Measurements from ENCODE around the gene MLF1.

Gene MLF1

DNA sequence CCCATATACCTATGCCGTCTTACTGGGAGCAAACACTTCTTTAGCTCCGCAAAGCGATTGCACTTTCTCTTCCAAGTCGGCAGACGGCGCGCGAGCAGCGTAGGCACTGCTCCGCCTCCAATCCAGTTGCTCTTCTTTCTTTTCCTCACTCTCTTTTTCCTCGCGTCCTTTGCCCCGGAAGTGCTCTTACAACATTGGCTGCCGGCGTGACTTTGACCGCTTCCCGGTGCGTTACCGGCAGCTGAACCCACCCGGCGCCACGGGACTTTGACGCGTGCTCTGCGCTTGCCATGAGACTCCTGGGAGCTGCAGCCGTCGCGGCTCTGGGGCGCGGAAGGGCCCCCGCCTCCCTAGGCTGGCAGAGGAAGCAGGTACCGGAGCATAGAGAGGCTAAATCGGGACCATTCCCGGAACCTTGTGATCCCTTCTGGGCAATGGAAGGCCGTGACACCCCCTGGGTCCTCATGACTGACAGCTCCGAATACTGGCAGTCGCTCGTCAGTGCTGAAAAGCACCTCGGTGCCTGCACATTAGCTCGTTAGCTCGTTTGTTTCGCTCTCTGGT lies 73.4 kb downstream of the MLF1 start, which contains the start of gene GFM1:
Gene GFM1 (plus strand): TSS at position 183 of the 564 bp plus-strand sequence. CDS start 108 bp downstream, at position 291.
- Histone ChIP-seq H3K9ac (ENCODE audit: low read length) (peak within 1 kb of the TSS; percentile 89), H3K9me3 (ENCODE audit: low read length) (no peaks in the 10 kb centered on the region), H4K20me1 (ENCODE audit: insufficient read depth, low read length) (no peaks in the 10 kb centered on the region), H3K36me3 (ENCODE audit: insufficient read depth, low read length) (peaks cover 34% of the 10 kb centered on the region), H3K4me3 (ENCODE audit: low read depth, low read length, poor library complexity, severe bottlenecking) (peak within 1 kb of the TSS; percentile 94), H3K4me1 (ENCODE audit: insufficient read depth, low read length, severe bottlenecking) (peaks cover 20% of the 10 kb centered on the region), H3K27me3 (ENCODE audit: insufficient read depth, low read length) (no peaks in the 10 kb centered on the region), H2AFZ (ENCODE audit: low read length) (peak within 1 kb of the TSS; percentile 98), H3K9me2 (ENCODE audit: low read depth, low read length) (no peaks in the 10 kb centered on the region), H3K79me2 (ENCODE audit: insufficient read depth, low read length) (peaks cover 24% of the 10 kb centered on the region), H3F3A (ENCODE audit: insufficient read depth, low read length) (peaks cover 4% of the 10 kb centered on the region; the same call in 1 of the 2 replicates), H3K27ac (ENCODE audit: low read depth, low read length, poor library complexity, severe bottlenecking) (no peak within 1 kb of the TSS), H3K4me2 (ENCODE audit: low read length) (peak within 1 kb of the TSS; percentile 70)
- no peak for TF ChIP-seq EZH2 (IDR thresholded peaks at IDR 0.05; ENCODE audit: borderline replicate concordance, low read length)
- TF ChIP-seq, protein P1, sequence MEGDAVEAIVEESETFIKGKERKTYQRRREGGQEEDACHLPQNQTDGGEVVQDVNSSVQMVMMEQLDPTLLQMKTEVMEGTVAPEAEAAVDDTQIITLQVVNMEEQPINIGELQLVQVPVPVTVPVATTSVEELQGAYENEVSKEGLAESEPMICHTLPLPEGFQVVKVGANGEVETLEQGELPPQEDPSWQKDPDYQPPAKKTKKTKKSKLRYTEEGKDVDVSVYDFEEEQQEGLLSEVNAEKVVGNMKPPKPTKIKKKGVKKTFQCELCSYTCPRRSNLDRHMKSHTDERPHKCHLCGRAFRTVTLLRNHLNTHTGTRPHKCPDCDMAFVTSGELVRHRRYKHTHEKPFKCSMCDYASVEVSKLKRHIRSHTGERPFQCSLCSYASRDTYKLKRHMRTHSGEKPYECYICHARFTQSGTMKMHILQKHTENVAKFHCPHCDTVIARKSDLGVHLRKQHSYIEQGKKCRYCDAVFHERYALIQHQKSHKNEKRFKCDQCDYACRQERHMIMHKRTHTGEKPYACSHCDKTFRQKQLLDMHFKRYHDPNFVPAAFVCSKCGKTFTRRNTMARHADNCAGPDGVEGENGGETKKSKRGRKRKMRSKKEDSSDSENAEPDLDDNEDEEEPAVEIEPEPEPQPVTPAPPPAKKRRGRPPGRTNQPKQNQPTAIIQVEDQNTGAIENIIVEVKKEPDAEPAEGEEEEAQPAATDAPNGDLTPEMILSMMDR (IDR thresholded peaks at IDR 0.05; ENCODE audit: low read length), result peak; percentile 93

DNA sequence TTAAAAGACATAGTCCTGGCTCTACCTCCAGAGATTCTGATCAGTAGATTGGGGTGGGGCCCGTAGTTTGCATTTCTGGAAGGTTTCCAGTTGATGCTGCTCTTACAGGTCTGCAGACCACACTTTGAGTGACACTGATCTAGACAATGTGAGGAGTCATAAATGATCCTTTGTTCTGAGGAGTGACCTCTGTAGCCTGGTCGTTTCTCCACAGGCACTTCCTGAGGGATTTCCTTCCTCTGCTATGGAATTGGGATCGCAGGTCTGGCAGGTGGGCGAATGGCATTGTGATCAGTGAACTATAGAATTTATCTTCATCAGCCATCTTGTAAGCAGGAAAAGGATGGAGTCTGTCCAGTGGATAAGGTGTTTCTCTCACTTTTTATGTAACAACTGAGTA lies 78.8 kb downstream of the MLF1 start:
- TF ChIP-seq, protein P1 (IDR thresholded peaks at IDR 0.05; ENCODE audit: low read length), result no peak
- no peak for TF ChIP-seq EZH2 (IDR thresholded peaks at IDR 0.05; ENCODE audit: borderline replicate concordance, low read length)
- H3K27me3 ChIP-seq (ENCODE audit: insufficient read depth, low read length), result no peaks in the 10 kb centered on the region
- H3K4me1 ChIP-seq (ENCODE audit: insufficient read depth, low read length, severe bottlenecking), result peaks cover 16% of the 10 kb centered on the region
- H3K9ac ChIP-seq (ENCODE audit: low read length), result no peak overlapping the region
- no peak overlapping the region for H2AFZ ChIP-seq (ENCODE audit: low read length)
- peaks cover 20% of the 10 kb centered on the region for H3K79me2 ChIP-seq (ENCODE audit: insufficient read depth, low read length)
- no peak overlapping the region for H3K27ac ChIP-seq (ENCODE audit: low read depth, low read length, poor library complexity, severe bottlenecking)
- H3K36me3 ChIP-seq (ENCODE audit: insufficient read depth, low read length), result peaks cover 82% of the 10 kb centered on the region
- H4K20me1 ChIP-seq (ENCODE audit: insufficient read depth, low read length), result no peaks in the 10 kb centered on the region
- no peaks in the 10 kb centered on the region for H3K9me3 ChIP-seq (ENCODE audit: low read length)
- no peak overlapping the region for H3K4me3 ChIP-seq (ENCODE audit: low read depth, low read length, poor library complexity, severe bottlenecking)
- H3F3A ChIP-seq (ENCODE audit: insufficient read depth, low read length), result peaks cover 4% of the 10 kb centered on the region; the same call in 1 of the 2 replicates
- no peaks in the 10 kb centered on the region for H3K9me2 ChIP-seq (ENCODE audit: low read depth, low read length)
- H3K4me2 ChIP-seq (ENCODE audit: low read length), result no peak overlapping the region

DNA sequence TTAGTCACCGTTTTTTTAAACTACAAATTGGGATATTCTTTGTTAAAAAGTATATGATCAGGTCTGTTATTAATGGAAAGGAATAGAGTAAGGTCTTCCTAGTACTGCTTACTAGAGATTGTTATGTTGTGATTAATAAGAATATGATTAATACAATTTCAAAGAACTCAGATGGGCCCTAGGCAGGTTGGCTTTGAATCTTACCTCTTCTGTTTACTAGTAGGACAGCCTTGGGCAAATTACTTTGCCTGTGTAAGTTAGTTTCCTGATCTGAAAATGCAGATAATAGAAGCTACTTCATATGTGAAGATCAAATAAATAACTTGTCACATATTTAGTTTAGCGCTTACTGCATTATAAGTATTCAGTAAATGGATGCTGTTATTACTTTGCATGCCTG lies 80.2 kb downstream of the MLF1 start:
- TF ChIP-seq EZH2 (IDR thresholded peaks at IDR 0.05; ENCODE audit: borderline replicate concordance, low read length), result no peak
- TF ChIP-seq, protein P1 (IDR thresholded peaks at IDR 0.05; ENCODE audit: low read length), result no peak
- no peak overlapping the region for H3K9ac ChIP-seq (ENCODE audit: low read length)
- H3K36me3 ChIP-seq (ENCODE audit: insufficient read depth, low read length), result peaks cover 92% of the 10 kb centered on the region
- H3K4me2 ChIP-seq (ENCODE audit: low read length), result no peak overlapping the region
- H3K9me3 ChIP-seq (ENCODE audit: low read length), result no peaks in the 10 kb centered on the region
- H3K4me1 ChIP-seq (ENCODE audit: insufficient read depth, low read length, severe bottlenecking), result peaks cover 2% of the 10 kb centered on the region
- no peak overlapping the region for H3K27ac ChIP-seq (ENCODE audit: low read depth, low read length, poor library complexity, severe bottlenecking)
- no peaks in the 10 kb centered on the region for H3K9me2 ChIP-seq (ENCODE audit: low read depth, low read length)
- no peaks in the 10 kb centered on the region for H3K27me3 ChIP-seq (ENCODE audit: insufficient read depth, low read length)
- peaks cover 6% of the 10 kb centered on the region; the same call in 1 of the 2 replicates for H3K79me2 ChIP-seq (ENCODE audit: insufficient read depth, low read length)
- H2AFZ ChIP-seq (ENCODE audit: low read length), result no peak overlapping the region
- no peaks in the 10 kb centered on the region for H4K20me1 ChIP-seq (ENCODE audit: insufficient read depth, low read length)
- no peaks in the 10 kb centered on the region for H3F3A ChIP-seq (ENCODE audit: insufficient read depth, low read length)
- no peak overlapping the region for H3K4me3 ChIP-seq (ENCODE audit: low read depth, low read length, poor library complexity, severe bottlenecking)

Data from OCI-LY1 (cell line).